ENCODE data around the gene EPGN.

- TF ChIP-seq, protein P1, sequence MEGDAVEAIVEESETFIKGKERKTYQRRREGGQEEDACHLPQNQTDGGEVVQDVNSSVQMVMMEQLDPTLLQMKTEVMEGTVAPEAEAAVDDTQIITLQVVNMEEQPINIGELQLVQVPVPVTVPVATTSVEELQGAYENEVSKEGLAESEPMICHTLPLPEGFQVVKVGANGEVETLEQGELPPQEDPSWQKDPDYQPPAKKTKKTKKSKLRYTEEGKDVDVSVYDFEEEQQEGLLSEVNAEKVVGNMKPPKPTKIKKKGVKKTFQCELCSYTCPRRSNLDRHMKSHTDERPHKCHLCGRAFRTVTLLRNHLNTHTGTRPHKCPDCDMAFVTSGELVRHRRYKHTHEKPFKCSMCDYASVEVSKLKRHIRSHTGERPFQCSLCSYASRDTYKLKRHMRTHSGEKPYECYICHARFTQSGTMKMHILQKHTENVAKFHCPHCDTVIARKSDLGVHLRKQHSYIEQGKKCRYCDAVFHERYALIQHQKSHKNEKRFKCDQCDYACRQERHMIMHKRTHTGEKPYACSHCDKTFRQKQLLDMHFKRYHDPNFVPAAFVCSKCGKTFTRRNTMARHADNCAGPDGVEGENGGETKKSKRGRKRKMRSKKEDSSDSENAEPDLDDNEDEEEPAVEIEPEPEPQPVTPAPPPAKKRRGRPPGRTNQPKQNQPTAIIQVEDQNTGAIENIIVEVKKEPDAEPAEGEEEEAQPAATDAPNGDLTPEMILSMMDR (IDR thresholded peaks at IDR 0.05): no peak
- TF ChIP-seq POLR2A (IDR thresholded peaks at IDR 0.05) (no peak), EP300 (IDR thresholded peaks at IDR 0.05) (no peak), POLR2AphosphoS5 (IDR thresholded peaks at IDR 0.05) (no peak)
Measured at GRCh38 chr4:74329307-74329706, 21.0 kb downstream of the EPGN start.

Measured in gastroesophageal sphincter (tissue), 3 donors.